GM23338 (cell line): ENCODE data around the gene MED19. TPM values are rescaled to one million over a fixed set of nuclear protein-coding genes. Genes with fewer than 3 reads are reported as not detected.

Experiments
- ATAC-seq: fragments of 200-7000 bp; cut with Tn5 transposase; 3 replicates; pipeline ENCODE4 v1.9.1; 2020
- DNase-seq: peaks from one replicate; pipeline ENCODE4 v3.0.0-alpha.2; 2015; ENCODE audit warnings: low spot score
- H2AFZ ChIP-seq: fragments of 200-600 bp; sonication (generic); 2 replicates; pipeline ENCODE4 v1.8.0; 2016; ENCODE audit warnings: antibody characterized with exemption, mild to moderate bottlenecking, moderate library complexity
- H3F3A ChIP-seq: fragments of 200-600 bp; sonication (generic); replicated peaks from 2 replicates; pipeline ENCODE4 v1.8.0; 2017; ENCODE audit warnings: antibody characterized with exemption, mixed run types, low read depth
- H3K27ac ChIP-seq: fragments of 200-600 bp; sonication (generic); 2 replicates; pipeline ENCODE4 v1.6.1; 2016; ENCODE audit warnings: low read depth
- H3K27me3 ChIP-seq: fragments of 200-600 bp; sonication (generic); 2 replicates; pipeline ENCODE4 v1.8.0; 2016; ENCODE audit warnings: mild to moderate bottlenecking, mixed run types, moderate library complexity; ENCODE audit not compliant: insufficient read depth
- H3K36me3 ChIP-seq: fragments of 200-600 bp; sonication (generic); 2 replicates; pipeline ENCODE4 v1.8.0; 2016; ENCODE audit warnings: mild to moderate bottlenecking; ENCODE audit not compliant: insufficient read depth
- H3K4me1 ChIP-seq: fragments of 200-600 bp; sonication (generic); 2 replicates; pipeline ENCODE4 v1.8.0; 2016; ENCODE audit warnings: mild to moderate bottlenecking, moderate library complexity; ENCODE audit not compliant: insufficient read depth
- H3K4me2 ChIP-seq: fragments of 200-600 bp; sonication (generic); 2 replicates; pipeline ENCODE4 v1.7.1; 2017; ENCODE audit warnings: mixed run types
- H3K4me3 ChIP-seq: fragments of 200-600 bp; sonication (generic); 2 replicates; pipeline ENCODE4 v1.6.1; 2016; ENCODE audit warnings: mixed run types
- H3K79me2 ChIP-seq: fragments of 200-600 bp; sonication (generic); replicated peaks from 2 replicates; pipeline ENCODE4 v1.8.0; 2017; ENCODE audit warnings: mild to moderate bottlenecking; ENCODE audit not compliant: insufficient read depth
- H3K9me2 ChIP-seq: fragments of 200-600 bp; sonication (generic); 2 replicates; pipeline ENCODE4 v1.8.0; 2017; ENCODE audit not compliant: insufficient read depth
- H4K20me1 ChIP-seq: fragments of 200-600 bp; sonication (generic); replicated peaks from 2 replicates; pipeline ENCODE4 v1.8.0; 2017; ENCODE audit warnings: mild to moderate bottlenecking; ENCODE audit not compliant: insufficient read depth
- H3K27ac Mint-ChIP-seq: 2 replicates; pipeline ENCODE4 v1.8.0; 2020; ENCODE audit warnings: inconsistent platforms, mild to moderate bottlenecking, moderate library complexity, mixed read lengths
- H3K27me3 Mint-ChIP-seq: 3 replicates; pipeline ENCODE4 v1.8.0; 2022; ENCODE audit warnings: low read depth, mild to moderate bottlenecking, moderate library complexity, mixed read lengths, inconsistent platforms; ENCODE audit not compliant: insufficient read depth, poor library complexity
- H3K36me3 Mint-ChIP-seq: 3 replicates; pipeline ENCODE4 v1.8.0; 2021; ENCODE audit warnings: low read depth, mild to moderate bottlenecking, inconsistent platforms, moderate library complexity, mixed read lengths
- H3K4me1 Mint-ChIP-seq: 3 replicates; pipeline ENCODE4 v1.8.0; 2020; ENCODE audit warnings: mild to moderate bottlenecking, inconsistent platforms, mixed read lengths
- H3K4me3 Mint-ChIP-seq: 3 replicates; pipeline ENCODE4 v1.8.0; 2021; ENCODE audit warnings: moderate library complexity, mild to moderate bottlenecking, inconsistent platforms, mixed read lengths
- H3K9me3 Mint-ChIP-seq: 3 replicates; pipeline ENCODE4 v1.8.0; 2020; ENCODE audit warnings: moderate library complexity, mild to moderate bottlenecking, inconsistent platforms, mixed read lengths
- ZNF114 ChIP-seq: fragments of 250-450 bp; sonication (Bioruptor Pico); IDR thresholded peaks from 2 replicates; pipeline ENCODE4 v1.5.0; 2020; ENCODE audit warnings: mild to moderate bottlenecking, moderate library complexity
- ZNF331 ChIP-seq: fragments of 250-450 bp; sonication (Bioruptor Pico); IDR thresholded peaks from 2 replicates; pipeline ENCODE4 v1.5.0; 2020; ENCODE audit warnings: low read depth, mild to moderate bottlenecking, moderate library complexity
- polyA plus RNA-seq: library from polyadenylated mRNA; unstranded; fragments of >200 nt; fragmentation: Nextera tagmentation; extraction: Ambion mirVana; gene quantifications from 2 replicates; pipeline ENCODE4 v1.2.1, GENCODE V29; 2016
- total RNA-seq: library from RNA; depleted of rRNA; stranded (reverse); fragments of >200 nt; shearing (Covaris generic); gene quantifications from 2 replicates; pipeline ENCODE4 v1.2.3, GENCODE V29; 2014
- TF ChIP-seq, protein P1 (sequence below), 2 experiments: fragments of 200-600 bp in 1 of 2; sonication (generic) in 1 of 2; conservative IDR thresholded peaks; 2 replicates each; pipeline versions ENCODE4 v1.5.1 to v1.6.1; 2016 to 2017; ENCODE audit warnings: antibody characterized with exemption in 2 of 2, low read depth in 2 of 2, mild to moderate bottlenecking in 2 of 2, moderate library complexity in 1 of 2
- TF ChIP-seq, protein P2 (sequence below): fragments of 250-450 bp; sonication (Bioruptor Pico); IDR thresholded peaks from 2 replicates; pipeline ENCODE4 v1.5.0; 2020; ENCODE audit warnings: mild to moderate bottlenecking, moderate library complexity

MED19 gene
- total and polyA plus RNA-seq, 2 experiments from 2014 or later: 17.7 to 64.9 TPM

GRCh38 chr11:57703341-57703740 lies 8.7 kb downstream of the MED19 start (continued):
- TF ChIP-seq, protein P1, sequence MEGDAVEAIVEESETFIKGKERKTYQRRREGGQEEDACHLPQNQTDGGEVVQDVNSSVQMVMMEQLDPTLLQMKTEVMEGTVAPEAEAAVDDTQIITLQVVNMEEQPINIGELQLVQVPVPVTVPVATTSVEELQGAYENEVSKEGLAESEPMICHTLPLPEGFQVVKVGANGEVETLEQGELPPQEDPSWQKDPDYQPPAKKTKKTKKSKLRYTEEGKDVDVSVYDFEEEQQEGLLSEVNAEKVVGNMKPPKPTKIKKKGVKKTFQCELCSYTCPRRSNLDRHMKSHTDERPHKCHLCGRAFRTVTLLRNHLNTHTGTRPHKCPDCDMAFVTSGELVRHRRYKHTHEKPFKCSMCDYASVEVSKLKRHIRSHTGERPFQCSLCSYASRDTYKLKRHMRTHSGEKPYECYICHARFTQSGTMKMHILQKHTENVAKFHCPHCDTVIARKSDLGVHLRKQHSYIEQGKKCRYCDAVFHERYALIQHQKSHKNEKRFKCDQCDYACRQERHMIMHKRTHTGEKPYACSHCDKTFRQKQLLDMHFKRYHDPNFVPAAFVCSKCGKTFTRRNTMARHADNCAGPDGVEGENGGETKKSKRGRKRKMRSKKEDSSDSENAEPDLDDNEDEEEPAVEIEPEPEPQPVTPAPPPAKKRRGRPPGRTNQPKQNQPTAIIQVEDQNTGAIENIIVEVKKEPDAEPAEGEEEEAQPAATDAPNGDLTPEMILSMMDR (conservative IDR thresholded peaks at IDR 0.05; ENCODE audit: low read depth in 2 of 2): no peak
- TF ChIP-seq, protein P2, sequence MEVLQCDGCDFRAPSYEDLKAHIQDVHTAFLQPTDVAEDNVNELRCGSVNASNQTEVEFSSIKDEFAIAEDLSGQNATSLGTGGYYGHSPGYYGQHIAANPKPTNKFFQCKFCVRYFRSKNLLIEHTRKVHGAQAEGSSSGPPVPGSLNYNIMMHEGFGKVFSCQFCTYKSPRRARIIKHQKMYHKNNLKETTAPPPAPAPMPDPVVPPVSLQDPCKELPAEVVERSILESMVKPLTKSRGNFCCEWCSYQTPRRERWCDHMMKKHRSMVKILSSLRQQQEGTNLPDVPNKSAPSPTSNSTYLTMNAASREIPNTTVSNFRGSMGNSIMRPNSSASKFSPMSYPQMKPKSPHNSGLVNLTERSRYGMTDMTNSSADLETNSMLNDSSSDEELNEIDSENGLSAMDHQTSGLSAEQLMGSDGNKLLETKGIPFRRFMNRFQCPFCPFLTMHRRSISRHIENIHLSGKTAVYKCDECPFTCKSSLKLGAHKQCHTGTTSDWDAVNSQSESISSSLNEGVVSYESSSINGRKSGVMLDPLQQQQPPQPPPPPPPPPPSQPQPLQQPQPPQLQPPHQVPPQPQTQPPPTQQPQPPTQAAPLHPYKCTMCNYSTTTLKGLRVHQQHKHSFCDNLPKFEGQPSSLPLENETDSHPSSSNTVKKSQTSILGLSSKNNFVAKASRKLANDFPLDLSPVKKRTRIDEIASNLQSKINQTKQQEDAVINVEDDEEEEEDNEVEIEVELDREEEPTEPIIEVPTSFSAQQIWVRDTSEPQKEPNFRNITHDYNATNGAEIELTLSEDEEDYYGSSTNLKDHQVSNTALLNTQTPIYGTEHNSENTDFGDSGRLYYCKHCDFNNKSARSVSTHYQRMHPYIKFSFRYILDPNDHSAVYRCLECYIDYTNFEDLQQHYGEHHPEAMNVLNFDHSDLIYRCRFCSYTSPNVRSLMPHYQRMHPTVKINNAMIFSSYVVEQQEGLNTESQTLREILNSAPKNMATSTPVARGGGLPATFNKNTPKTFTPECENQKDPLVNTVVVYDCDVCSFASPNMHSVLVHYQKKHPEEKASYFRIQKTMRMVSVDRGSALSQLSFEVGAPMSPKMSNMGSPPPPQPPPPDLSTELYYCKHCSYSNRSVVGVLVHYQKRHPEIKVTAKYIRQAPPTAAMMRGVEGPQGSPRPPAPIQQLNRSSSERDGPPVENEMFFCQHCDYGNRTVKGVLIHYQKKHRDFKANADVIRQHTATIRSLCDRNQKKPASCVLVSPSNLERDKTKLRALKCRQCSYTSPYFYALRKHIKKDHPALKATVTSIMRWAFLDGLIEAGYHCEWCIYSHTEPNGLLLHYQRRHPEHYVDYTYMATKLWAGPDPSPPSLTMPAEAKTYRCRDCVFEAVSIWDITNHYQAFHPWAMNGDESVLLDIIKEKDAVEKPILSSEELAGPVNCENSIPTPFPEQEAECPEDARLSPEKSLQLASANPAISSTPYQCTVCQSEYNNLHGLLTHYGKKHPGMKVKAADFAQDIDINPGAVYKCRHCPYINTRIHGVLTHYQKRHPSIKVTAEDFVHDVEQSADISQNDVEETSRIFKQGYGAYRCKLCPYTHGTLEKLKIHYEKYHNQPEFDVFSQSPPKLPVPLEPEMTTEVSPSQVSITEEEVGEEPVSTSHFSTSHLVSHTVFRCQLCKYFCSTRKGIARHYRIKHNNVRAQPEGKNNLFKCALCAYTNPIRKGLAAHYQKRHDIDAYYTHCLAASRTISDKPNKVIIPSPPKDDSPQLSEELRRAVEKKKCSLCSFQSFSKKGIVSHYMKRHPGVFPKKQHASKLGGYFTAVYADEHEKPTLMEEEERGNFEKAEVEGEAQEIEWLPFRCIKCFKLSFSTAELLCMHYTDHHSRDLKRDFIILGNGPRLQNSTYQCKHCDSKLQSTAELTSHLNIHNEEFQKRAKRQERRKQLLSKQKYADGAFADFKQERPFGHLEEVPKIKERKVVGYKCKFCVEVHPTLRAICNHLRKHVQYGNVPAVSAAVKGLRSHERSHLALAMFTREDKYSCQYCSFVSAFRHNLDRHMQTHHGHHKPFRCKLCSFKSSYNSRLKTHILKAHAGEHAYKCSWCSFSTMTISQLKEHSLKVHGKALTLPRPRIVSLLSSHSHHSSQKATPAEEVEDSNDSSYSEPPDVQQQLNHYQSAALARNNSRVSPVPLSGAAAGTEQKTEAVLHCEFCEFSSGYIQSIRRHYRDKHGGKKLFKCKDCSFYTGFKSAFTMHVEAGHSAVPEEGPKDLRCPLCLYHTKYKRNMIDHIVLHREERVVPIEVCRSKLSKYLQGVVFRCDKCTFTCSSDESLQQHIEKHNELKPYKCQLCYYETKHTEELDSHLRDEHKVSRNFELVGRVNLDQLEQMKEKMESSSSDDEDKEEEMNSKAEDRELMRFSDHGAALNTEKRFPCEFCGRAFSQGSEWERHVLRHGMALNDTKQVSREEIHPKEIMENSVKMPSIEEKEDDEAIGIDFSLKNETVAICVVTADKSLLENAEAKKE (CRISPR knock-in tag): no peak
- TF ChIP-seq ZNF331 (CRISPR knock-in tag): no peak

- H3K27me3 ChIP-seq: no peaks in the 10 kb centered on the region
- Mint-ChIP-seq H3K36me3 (peaks cover 82% of the 10 kb centered on the region), H3K27me3 (peaks cover 12% of the 10 kb centered on the region), H3K4me1 (no peaks in the 10 kb centered on the region), H3K27ac (no peak overlapping the region), H3K4me3 (no peak overlapping the region), H3K9me3 (no peaks in the 10 kb centered on the region)
- DNase-seq (peak; percentile 36), ATAC-seq (peak; percentile 28; the same call in 1 of the 3 replicates)
- 0 out of 2 replicates have a peak, but pooled peaks cover 1% of the 10 kb centered on the region for H3K79me2 ChIP-seq
- H3K4me3 ChIP-seq: no peak overlapping the region
- H3K27ac ChIP-seq: no peak overlapping the region
- peaks cover 32% of the 10 kb centered on the region for H3K36me3 ChIP-seq
- H3K9me2 ChIP-seq: no peaks in the 10 kb centered on the region
- H4K20me1 ChIP-seq: peaks cover 9% of the 10 kb centered on the region
- H3K4me1 ChIP-seq: no peaks in the 10 kb centered on the region
- TF ChIP-seq, protein P1 (conservative IDR thresholded peaks at IDR 0.05; ENCODE audit: low read depth in 2 of 2): peak; percentile 23 to 51; a peak in 3 of 4 replicates
- no peak for TF ChIP-seq ZNF114 (CRISPR knock-in tag)
- H3K4me2 ChIP-seq: no peak overlapping the region
- peaks cover 17% of the 10 kb centered on the region for H3F3A ChIP-seq
- no peak overlapping the region for H2AFZ ChIP-seq
Observed at GRCh38 chr11:57700425-57700824, 11.6 kb downstream of the MED19 start.
